Activated naive CD8-positive, alpha-beta T cell treated with anti-CD3 and anti-CD28 coated beads, Interleukin-2, amount 50 U/mL, for 16 hours (primary cell): ENCODE data around the gene SNURF.
"Not testable (repeated sequence)": the region's sequence is repeated elsewhere in the genome, so short reads cannot be mapped to it uniquely, and the experiment has no call there.

Experiments
- DNase-seq: peaks from one replicate; pipeline ENCODE4 v3.0.0-alpha.2; 2020; ENCODE audit warnings: low read depth, low spot score

Gene SNURF

GRCh38 chr15:24971052-24971451 lies 16.3 kb downstream of the SNURF start:
- no peak for DNase-seq

GRCh38 chr15:24971772-24972171 lies 17.0 kb downstream of the SNURF start:
- no peak for DNase-seq

GRCh38 chr15:24972707-24973106 lies 17.9 kb downstream of the SNURF start:
- DNase-seq, result not testable (repeated sequence)

- DNase-seq, result no peak
These were observed 22.1 kb downstream of the SNURF start for GRCh38 chr15:24976932-24977331.

- no peak for DNase-seq
These were observed 22.9 kb downstream of the SNURF start for GRCh38 chr15:24977686-24978085.

- no peak for DNase-seq
These were observed 30.4 kb downstream of the SNURF start for GRCh38 chr15:24985224-24985623.

- no peak for DNase-seq
These were observed 31.9 kb downstream of the SNURF start for GRCh38 chr15:24986653-24987052.
